Panc1 (cell line): ENCODE measurements around the gene INPP4B.

Experiments used
- SIN3A ChIP-seq: IDR thresholded peaks from 2 replicates; pipeline ENCODE4 v1.6.1; 2012; ENCODE audit warnings: low read depth, mild to moderate bottlenecking, low read length, moderate library complexity, borderline replicate concordance; ENCODE audit not compliant: insufficient read depth
- TF ChIP-seq, protein P1 (sequence below): fragments of 450-650 bp; IDR thresholded peaks from 2 replicates; pipeline ENCODE4 v1.5.1; 2017; ENCODE audit warnings: mild to moderate bottlenecking

DNA sequence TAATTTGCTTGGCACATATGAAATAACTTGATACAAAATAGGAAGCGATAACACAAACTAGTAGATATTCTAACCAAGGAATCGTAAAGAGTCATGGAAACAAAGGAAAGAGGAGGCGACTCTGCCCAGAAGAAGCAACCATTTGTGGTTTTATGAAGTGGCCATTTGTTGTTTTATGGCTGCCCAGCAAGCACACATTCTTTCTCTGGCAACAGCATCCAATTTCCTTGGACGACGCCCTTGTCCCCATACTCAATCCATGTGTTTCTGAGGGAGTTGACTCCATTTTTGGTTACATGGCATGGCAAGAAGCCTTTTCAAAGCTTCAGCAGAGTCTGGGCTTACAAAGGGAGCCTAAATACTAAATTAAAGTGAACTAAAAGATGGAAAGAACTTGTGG, 295.1 kb downstream of the INPP4B start:
- TF ChIP-seq, protein P1, sequence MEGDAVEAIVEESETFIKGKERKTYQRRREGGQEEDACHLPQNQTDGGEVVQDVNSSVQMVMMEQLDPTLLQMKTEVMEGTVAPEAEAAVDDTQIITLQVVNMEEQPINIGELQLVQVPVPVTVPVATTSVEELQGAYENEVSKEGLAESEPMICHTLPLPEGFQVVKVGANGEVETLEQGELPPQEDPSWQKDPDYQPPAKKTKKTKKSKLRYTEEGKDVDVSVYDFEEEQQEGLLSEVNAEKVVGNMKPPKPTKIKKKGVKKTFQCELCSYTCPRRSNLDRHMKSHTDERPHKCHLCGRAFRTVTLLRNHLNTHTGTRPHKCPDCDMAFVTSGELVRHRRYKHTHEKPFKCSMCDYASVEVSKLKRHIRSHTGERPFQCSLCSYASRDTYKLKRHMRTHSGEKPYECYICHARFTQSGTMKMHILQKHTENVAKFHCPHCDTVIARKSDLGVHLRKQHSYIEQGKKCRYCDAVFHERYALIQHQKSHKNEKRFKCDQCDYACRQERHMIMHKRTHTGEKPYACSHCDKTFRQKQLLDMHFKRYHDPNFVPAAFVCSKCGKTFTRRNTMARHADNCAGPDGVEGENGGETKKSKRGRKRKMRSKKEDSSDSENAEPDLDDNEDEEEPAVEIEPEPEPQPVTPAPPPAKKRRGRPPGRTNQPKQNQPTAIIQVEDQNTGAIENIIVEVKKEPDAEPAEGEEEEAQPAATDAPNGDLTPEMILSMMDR = no peak
- no peak for TF ChIP-seq SIN3A
